ENCODE results near the gene UGGT2.
"Not testable (repeated sequence)": the region's sequence is repeated elsewhere in the genome, so short reads cannot be mapped to it uniquely, and the experiment has no call there.

UGGT2 gene

GRCh38 chr13:95902741-95903140 lies 150.5 kb downstream of the UGGT2 start:
- Histone ChIP-seq H3K9ac (ENCODE audit: low read length) (no peak overlapping the region), H3K27ac (ENCODE audit: low read depth, low read length) (no peak overlapping the region), H3K27me3 (ENCODE audit: control insufficient read depth, insufficient read depth, low read length) (no peaks in the 10 kb centered on the region), H3K4me1 (ENCODE audit: control insufficient read depth, insufficient read depth, low read length) (no peaks in the 10 kb centered on the region), H3K36me3 (ENCODE audit: control insufficient read depth, insufficient read depth, low read length) (no peaks in the 10 kb centered on the region), H3K4me3 (ENCODE audit: low read length) (no peak overlapping the region)

GRCh38 chr13:95898256-95898655 lies 154.9 kb downstream of the UGGT2 start:
- H3K9ac ChIP-seq (ENCODE audit: low read length) = no peak overlapping the region
- no peaks in the 10 kb centered on the region for H3K27me3 ChIP-seq (ENCODE audit: control insufficient read depth, insufficient read depth, low read length)
- H3K36me3 ChIP-seq (ENCODE audit: control insufficient read depth, insufficient read depth, low read length) = no peaks in the 10 kb centered on the region
- no peak overlapping the region for H3K27ac ChIP-seq (ENCODE audit: low read depth, low read length)
- no peak overlapping the region for H3K4me3 ChIP-seq (ENCODE audit: low read length)
- no peaks in the 10 kb centered on the region for H3K4me1 ChIP-seq (ENCODE audit: control insufficient read depth, insufficient read depth, low read length)

GRCh38 chr13:95896301-95896700 lies 156.9 kb downstream of the UGGT2 start:
- Histone ChIP-seq H3K9ac (ENCODE audit: low read length) (no peak overlapping the region), H3K27ac (ENCODE audit: low read depth, low read length) (no peak overlapping the region), H3K4me3 (ENCODE audit: low read length) (no peak overlapping the region), H3K4me1 (ENCODE audit: control insufficient read depth, insufficient read depth, low read length) (no peaks in the 10 kb centered on the region), H3K36me3 (ENCODE audit: control insufficient read depth, insufficient read depth, low read length) (no peaks in the 10 kb centered on the region), H3K27me3 (ENCODE audit: control insufficient read depth, insufficient read depth, low read length) (no peaks in the 10 kb centered on the region)

- peaks cover 4% of the 10 kb centered on the region for H3K36me3 ChIP-seq (ENCODE audit: control insufficient read depth, insufficient read depth, low read length)
- no peak overlapping the region for H3K9ac ChIP-seq (ENCODE audit: low read length)
- no peak overlapping the region for H3K4me3 ChIP-seq (ENCODE audit: low read length)
- no peaks in the 10 kb centered on the region for H3K27me3 ChIP-seq (ENCODE audit: control insufficient read depth, insufficient read depth, low read length)
- H3K27ac ChIP-seq (ENCODE audit: low read depth, low read length) = no peak overlapping the region
- H3K4me1 ChIP-seq (ENCODE audit: control insufficient read depth, insufficient read depth, low read length) = no peaks in the 10 kb centered on the region
Observed at GRCh38 chr13:95893861-95894260, 159.3 kb downstream of the UGGT2 start.

- Histone ChIP-seq H3K4me3 (ENCODE audit: low read length) (no peak overlapping the region), H3K4me1 (ENCODE audit: control insufficient read depth, insufficient read depth, low read length) (no peaks in the 10 kb centered on the region), H3K27me3 (ENCODE audit: control insufficient read depth, insufficient read depth, low read length) (no peaks in the 10 kb centered on the region), H3K27ac (ENCODE audit: low read depth, low read length) (no peak overlapping the region), H3K36me3 (ENCODE audit: control insufficient read depth, insufficient read depth, low read length) (no peaks in the 10 kb centered on the region), H3K9ac (ENCODE audit: low read length) (no peak overlapping the region)
Observed at GRCh38 chr13:95882121-95882520, 171.1 kb downstream of the UGGT2 start.

- H3K36me3 ChIP-seq (ENCODE audit: control insufficient read depth, insufficient read depth, low read length) = no peaks in the 10 kb centered on the region
- no peak overlapping the region for H3K27ac ChIP-seq (ENCODE audit: low read depth, low read length)
- no peak overlapping the region for H3K9ac ChIP-seq (ENCODE audit: low read length)
- no peak overlapping the region for H3K4me3 ChIP-seq (ENCODE audit: low read length)
- no peaks in the 10 kb centered on the region for H3K4me1 ChIP-seq (ENCODE audit: control insufficient read depth, insufficient read depth, low read length)
- H3K27me3 ChIP-seq (ENCODE audit: control insufficient read depth, insufficient read depth, low read length) = no peaks in the 10 kb centered on the region
Observed at GRCh38 chr13:95880331-95880730, 172.9 kb downstream of the UGGT2 start.

- Histone ChIP-seq H3K27ac (ENCODE audit: low read depth, low read length) (no peak overlapping the region), H3K4me3 (ENCODE audit: low read length) (no peak overlapping the region), H3K27me3 (ENCODE audit: control insufficient read depth, insufficient read depth, low read length) (no peaks in the 10 kb centered on the region), H3K9ac (ENCODE audit: low read length) (no peak overlapping the region), H3K4me1 (ENCODE audit: control insufficient read depth, insufficient read depth, low read length) (no peaks in the 10 kb centered on the region), H3K36me3 (ENCODE audit: control insufficient read depth, insufficient read depth, low read length) (peaks cover 2% of the 10 kb centered on the region)
Observed at GRCh38 chr13:95874286-95874685, 178.9 kb downstream of the UGGT2 start.

GRCh38 chr13:95870421-95870820 lies 182.8 kb downstream of the UGGT2 start:
- Histone ChIP-seq H3K9ac (ENCODE audit: low read length) (no peak overlapping the region), H3K27ac (ENCODE audit: low read depth, low read length) (no peak overlapping the region), H3K4me3 (ENCODE audit: low read length) (no peak overlapping the region), H3K36me3 (ENCODE audit: control insufficient read depth, insufficient read depth, low read length) (peaks cover 2% of the 10 kb centered on the region), H3K4me1 (ENCODE audit: control insufficient read depth, insufficient read depth, low read length) (no peaks in the 10 kb centered on the region), H3K27me3 (ENCODE audit: control insufficient read depth, insufficient read depth, low read length) (no peaks in the 10 kb centered on the region)

GRCh38 chr13:95865080-95865615 lies 188.1 kb downstream of the UGGT2 start:
- Histone ChIP-seq H3K36me3 (ENCODE audit: control insufficient read depth, insufficient read depth, low read length) (peaks cover 2% of the 10 kb centered on the region), H3K4me3 (ENCODE audit: low read length) (no peak overlapping the region), H3K27me3 (ENCODE audit: control insufficient read depth, insufficient read depth, low read length) (no peaks in the 10 kb centered on the region)

GRCh38 chr13:95862408-95862807 lies 190.8 kb downstream of the UGGT2 start:
- no peak overlapping the region for H3K27ac ChIP-seq (ENCODE audit: low read depth, low read length)
- no peaks in the 10 kb centered on the region for H3K36me3 ChIP-seq (ENCODE audit: control insufficient read depth, insufficient read depth, low read length)
- no peaks in the 10 kb centered on the region for H3K27me3 ChIP-seq (ENCODE audit: control insufficient read depth, insufficient read depth, low read length)
- no peak overlapping the region for H3K4me3 ChIP-seq (ENCODE audit: low read length)
- H3K4me1 ChIP-seq (ENCODE audit: control insufficient read depth, insufficient read depth, low read length) = no peaks in the 10 kb centered on the region
- H3K9ac ChIP-seq (ENCODE audit: low read length) = no peak overlapping the region

More at GRCh38 chr13:95865080-95865615, 188.1 kb downstream of the UGGT2 start:
- no peaks in the 10 kb centered on the region for H3K4me1 ChIP-seq (ENCODE audit: control insufficient read depth, insufficient read depth, low read length)
- H3K27ac ChIP-seq (ENCODE audit: low read depth, low read length) = no peak overlapping the region
- H3K9ac ChIP-seq (ENCODE audit: low read length) = no peak overlapping the region

GRCh38 chr13:95861296-95861695 lies 191.9 kb downstream of the UGGT2 start:
- Histone ChIP-seq H3K36me3 (ENCODE audit: control insufficient read depth, insufficient read depth, low read length) (no peaks in the 10 kb centered on the region), H3K27ac (ENCODE audit: low read depth, low read length) (no peak overlapping the region), H3K9ac (ENCODE audit: low read length) (no peak overlapping the region), H3K4me1 (ENCODE audit: control insufficient read depth, insufficient read depth, low read length) (no peaks in the 10 kb centered on the region), H3K27me3 (ENCODE audit: control insufficient read depth, insufficient read depth, low read length) (no peaks in the 10 kb centered on the region), H3K4me3 (ENCODE audit: low read length) (no peak overlapping the region)

- H3K9ac ChIP-seq (ENCODE audit: low read length) = no peak overlapping the region
- no peak overlapping the region for H3K27ac ChIP-seq (ENCODE audit: low read depth, low read length)
- no peaks in the 10 kb centered on the region for H3K27me3 ChIP-seq (ENCODE audit: control insufficient read depth, insufficient read depth, low read length)
- no peaks in the 10 kb centered on the region for H3K4me1 ChIP-seq (ENCODE audit: control insufficient read depth, insufficient read depth, low read length)
- no peak overlapping the region for H3K4me3 ChIP-seq (ENCODE audit: low read length)
- no peaks in the 10 kb centered on the region for H3K36me3 ChIP-seq (ENCODE audit: control insufficient read depth, insufficient read depth, low read length)
Observed at GRCh38 chr13:95858286-95859075, 194.7 kb downstream of the UGGT2 start.

- not testable (repeated sequence) for H3K36me3 ChIP-seq (ENCODE audit: control insufficient read depth, insufficient read depth, low read length); H3K4me3 ChIP-seq (ENCODE audit: low read length); H3K27me3 ChIP-seq (ENCODE audit: control insufficient read depth, insufficient read depth, low read length); H3K4me1 ChIP-seq (ENCODE audit: control insufficient read depth, insufficient read depth, low read length); H3K9ac ChIP-seq (ENCODE audit: low read length); H3K27ac ChIP-seq (ENCODE audit: low read depth, low read length)
Observed at GRCh38 chr13:95845656-95846055, 207.5 kb downstream of the UGGT2 start.

Measured in rectal smooth muscle tissue (tissue), 1 donor.